Measurements from ENCODE around the gene DEPDC5. TPM values are rescaled to one million over a fixed set of nuclear protein-coding genes. Genes with fewer than 3 reads are reported as not detected.

Gene DEPDC5
- total and polyA plus RNA-seq, 2 of the 8 experiments (the other 6 are each of a cell fraction or from before 2014, with no cell fraction given) = 18.3 to 26.5 TPM

- TF ChIP-seq CHD7 (IDR thresholded peaks at IDR 0.05; ENCODE audit: insufficient replicate concordance, low read length) = no peak
- TF ChIP-seq CBX8 (IDR thresholded peaks at IDR 0.05; ENCODE audit: borderline replicate concordance, low read depth, low read length) = no peak
- no peak for TF ChIP-seq POU5F1 (IDR thresholded peaks at IDR 0.05; ENCODE audit: low read depth, low read length)
- no peak for TF ChIP-seq SUZ12 (IDR thresholded peaks at IDR 0.05; ENCODE audit: low read length)
- TF ChIP-seq CBX5 (IDR thresholded peaks at IDR 0.05; ENCODE audit: low read depth, low read length) = no peak
Measured at GRCh38 chr22:31764785-31765184, 11.0 kb downstream of the DEPDC5 start (continued).
